A673 (cell line): ENCODE data around the gene SMC6. TPM values are rescaled to one million over a fixed set of nuclear protein-coding genes. Genes with fewer than 3 reads are reported as not detected.

Experiments
- BruUV-seq: library from RNA; stranded (reverse); fragments of 400-500 nt; replicated peaks from 2 replicates; lab custom pipeline; 2021; lab: Mats Ljungman, UMichigan
- CTCF ChIA-PET: fragments of 300-600 bp; sonication (Branson Sonifier 250); formaldehyde crosslinking; loops from one replicate; lab custom pipeline; 2022; ENCODE audit warnings: antibody characterized with exemption; lab: Charles Lee
- POLR2A ChIA-PET: fragments of 300-600 bp; sonication (Branson Sonifier 250); formaldehyde crosslinking; loops from one replicate; lab custom pipeline; 2022; ENCODE audit warnings: antibody characterized with exemption; ENCODE audit not compliant: low non-redundant PET; lab: Charles Lee
- DNase-seq: peaks from one replicate; pipeline ENCODE4 v3.0.0-alpha.2; 2015; ENCODE audit warnings: low spot score
- H3K27ac ChIP-seq: fragments of 200-600 bp; sonication (generic); 2 replicates; pipeline ENCODE4 v1.5.1; 2016; ENCODE audit warnings: mixed run types, low read depth, mild to moderate bottlenecking, mixed read lengths, antibody characterized with exemption, low read length; ENCODE audit not compliant: poor library complexity, severe bottlenecking
- H3K27me3 ChIP-seq: fragments of 200-600 bp; sonication (generic); replicated peaks from 2 replicates; pipeline ENCODE4 v1.6.1; 2017; ENCODE audit warnings: mixed run types, low read depth, mild to moderate bottlenecking, mixed read lengths, antibody characterized with exemption, low read length; ENCODE audit not compliant: insufficient read depth, poor library complexity
- H3K36me3 ChIP-seq: fragments of 200-600 bp; sonication (generic); 2 replicates; pipeline ENCODE4 v1.6.1; 2016; ENCODE audit warnings: mixed run types, mild to moderate bottlenecking, mixed read lengths, antibody characterized with exemption, low read length; ENCODE audit not compliant: insufficient read depth, poor library complexity, severe bottlenecking
- H3K4me1 ChIP-seq: fragments of 200-600 bp; sonication (generic); 2 replicates; pipeline ENCODE4 v1.6.1; 2017; ENCODE audit warnings: mixed run types, mild to moderate bottlenecking, mixed read lengths, antibody characterized with exemption, low read length; ENCODE audit not compliant: insufficient read depth, poor library complexity, severe bottlenecking
- H3K4me3 ChIP-seq: fragments of 200-600 bp; sonication (generic); 2 replicates; pipeline ENCODE4 v1.5.1; 2016; ENCODE audit warnings: low read depth, mixed run types, mild to moderate bottlenecking, mixed read lengths, low read length; ENCODE audit not compliant: poor library complexity, severe bottlenecking
- H3K9me3 ChIP-seq: fragments of 200-600 bp; sonication (generic); 2 replicates; pipeline ENCODE4 v1.6.1; 2016; ENCODE audit warnings: mixed run types, low read depth, mild to moderate bottlenecking, mixed read lengths, antibody characterized with exemption, low read length; ENCODE audit not compliant: poor library complexity, severe bottlenecking
- CTCF ChIP-seq: fragments of 300-800, 200-600 bp; sonication (generic); conservative IDR thresholded peaks from 2 replicates; pipeline ENCODE4 v1.5.1; 2017; ENCODE audit warnings: low read depth, mild to moderate bottlenecking, antibody characterized with exemption, low read length, moderate library complexity, mixed read lengths
- EZH2 ChIP-seq: fragments of 200-600 bp; sonication (generic); IDR thresholded peaks from 2 replicates; pipeline ENCODE4 v1.6.1; 2017; ENCODE audit warnings: borderline replicate concordance, low read depth, mild to moderate bottlenecking, mixed read lengths, antibody characterized with exemption, low read length; ENCODE audit not compliant: poor library complexity, severe bottlenecking
- intact Hi-C: fragments of 100-400 bp; cut with micrococcal nuclease; formaldehyde crosslinking; loops from one replicate; pipeline ENCODE4 v1.10.0; 2022; ENCODE audit not compliant: unreplicated experiment
- total RNA-seq: library from RNA; stranded (reverse); gene quantifications from 2 replicates; pipeline ENCODE4 v1.2.3, GENCODE V29; 2021

Gene SMC6
- total RNA-seq, 1 experiment from 2014 or later = 49.5 TPM

DNA sequence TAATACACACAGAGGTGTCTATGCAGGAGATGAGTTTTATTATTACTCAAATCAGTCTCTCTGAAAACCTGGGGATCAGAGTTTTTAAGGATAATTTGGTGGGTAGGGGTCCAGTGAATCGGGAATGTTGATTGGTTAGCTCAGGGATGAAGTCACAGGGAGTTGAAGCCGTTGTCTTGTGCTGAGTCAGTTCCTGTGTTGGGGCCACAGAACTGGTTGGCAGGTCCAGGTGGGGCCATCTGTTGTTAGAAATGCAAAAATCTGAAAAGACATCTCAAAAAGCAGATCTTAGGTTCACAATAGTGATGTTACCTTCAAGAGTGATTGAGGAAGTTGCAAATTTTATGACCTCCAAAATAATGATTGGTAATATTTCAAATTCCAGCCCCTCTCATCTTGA is 126.2 kb downstream of the SMC6 start:
- intact Hi-C loops = loop anchor here (10.0 kb wide), 1 partner anchor 993 kb away; no protein-coding TSS in a partner anchor
- H3K27ac ChIP-seq = no peak overlapping the region
- DNase-seq = no peak
- no peaks in the 10 kb centered on the region for H3K36me3 ChIP-seq
- CTCF ChIA-PET = no interaction called here
- no peaks in the 10 kb centered on the region for H3K9me3 ChIP-seq
- H3K4me3 ChIP-seq = no peak overlapping the region
- POLR2A ChIA-PET = no interaction called here
- H3K4me1 ChIP-seq = no peaks in the 10 kb centered on the region
- no peak for TF ChIP-seq EZH2
- no peak for TF ChIP-seq CTCF
- BruUV-seq = no TSS peak
- no peaks in the 10 kb centered on the region for H3K27me3 ChIP-seq

GRCh38 chr2:17626986-17627385 is 126.6 kb downstream of the SMC6 start:
- no peak for DNase-seq
- intact Hi-C loops = loop anchor here (10.0 kb wide), 1 partner anchor 992 kb away; no protein-coding TSS in a partner anchor
- no peaks in the 10 kb centered on the region for H3K27me3 ChIP-seq
- no peak overlapping the region for H3K27ac ChIP-seq
- no peaks in the 10 kb centered on the region for H3K36me3 ChIP-seq
- H3K4me3 ChIP-seq = no peak overlapping the region
- ChIA-PET CTCF (no interaction called here), POLR2A (no interaction called here)
- H3K4me1 ChIP-seq = peaks cover 3% of the 10 kb centered on the region
- TF ChIP-seq EZH2 (no peak), CTCF (no peak)
- no TSS peak for BruUV-seq
- no peaks in the 10 kb centered on the region for H3K9me3 ChIP-seq

DNA sequence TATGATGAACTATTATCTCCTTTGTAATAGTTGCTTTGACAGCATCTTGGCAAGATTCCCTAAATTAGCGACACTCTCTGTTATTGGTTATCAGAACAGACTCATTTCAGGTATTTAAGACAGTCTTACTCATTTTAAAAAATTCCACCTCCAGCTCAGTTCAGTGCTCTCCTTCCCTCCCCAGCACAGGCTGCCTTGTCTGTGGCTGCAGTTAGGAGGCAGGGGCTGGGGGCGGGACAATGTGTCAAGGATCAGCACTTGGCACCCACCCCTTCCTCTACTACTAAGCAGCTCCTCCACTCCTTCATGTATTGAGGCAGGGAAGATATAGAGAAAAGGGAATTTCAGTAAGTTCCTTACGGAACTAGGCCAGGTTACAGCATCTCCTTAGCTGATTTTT is 128.2 kb downstream of the SMC6 start:
- peaks cover 18% of the 10 kb centered on the region for H3K4me1 ChIP-seq
- POLR2A ChIA-PET = no interaction called here
- no peak overlapping the region for H3K4me3 ChIP-seq
- DNase-seq = no peak
- CTCF ChIA-PET = interaction anchor here (0.9 to 1.4 kb wide), 2 partner anchors 21 to 46 kb away, joined by 3 read pairs; no protein-coding TSS in a partner anchor
- H3K27ac ChIP-seq = no peak overlapping the region
- no peaks in the 10 kb centered on the region for H3K9me3 ChIP-seq
- intact Hi-C loops = loop anchor here (10.0 kb wide), 1 partner anchor 991 kb away; no protein-coding TSS in a partner anchor
- BruUV-seq = no TSS peak
- TF ChIP-seq EZH2 = no peak
- no peak for TF ChIP-seq CTCF
- H3K27me3 ChIP-seq = no peaks in the 10 kb centered on the region
- no peaks in the 10 kb centered on the region for H3K36me3 ChIP-seq
